ENCODE results near the gene PCNT.

Gene PCNT

GRCh38 chr21:46489162-46489663, 165.3 kb downstream of the PCNT start:
- peaks cover 15% of the 10 kb centered on the region for H3K36me3 ChIP-seq (ENCODE audit: control insufficient read depth, low read length)
- no peak for TF ChIP-seq EZH2phosphoT487 (IDR thresholded peaks at IDR 0.05; ENCODE audit: borderline replicate concordance, low read length)
- TF ChIP-seq, protein P1, sequence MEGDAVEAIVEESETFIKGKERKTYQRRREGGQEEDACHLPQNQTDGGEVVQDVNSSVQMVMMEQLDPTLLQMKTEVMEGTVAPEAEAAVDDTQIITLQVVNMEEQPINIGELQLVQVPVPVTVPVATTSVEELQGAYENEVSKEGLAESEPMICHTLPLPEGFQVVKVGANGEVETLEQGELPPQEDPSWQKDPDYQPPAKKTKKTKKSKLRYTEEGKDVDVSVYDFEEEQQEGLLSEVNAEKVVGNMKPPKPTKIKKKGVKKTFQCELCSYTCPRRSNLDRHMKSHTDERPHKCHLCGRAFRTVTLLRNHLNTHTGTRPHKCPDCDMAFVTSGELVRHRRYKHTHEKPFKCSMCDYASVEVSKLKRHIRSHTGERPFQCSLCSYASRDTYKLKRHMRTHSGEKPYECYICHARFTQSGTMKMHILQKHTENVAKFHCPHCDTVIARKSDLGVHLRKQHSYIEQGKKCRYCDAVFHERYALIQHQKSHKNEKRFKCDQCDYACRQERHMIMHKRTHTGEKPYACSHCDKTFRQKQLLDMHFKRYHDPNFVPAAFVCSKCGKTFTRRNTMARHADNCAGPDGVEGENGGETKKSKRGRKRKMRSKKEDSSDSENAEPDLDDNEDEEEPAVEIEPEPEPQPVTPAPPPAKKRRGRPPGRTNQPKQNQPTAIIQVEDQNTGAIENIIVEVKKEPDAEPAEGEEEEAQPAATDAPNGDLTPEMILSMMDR (IDR thresholded peaks at IDR 0.05; ENCODE audit: low read depth, low read length, poor library complexity, severe bottlenecking) = no peak

GRCh38 chr21:46489800-46490199, 165.8 kb downstream of the PCNT start:
- H4K20me1 ChIP-seq (ENCODE audit: control insufficient read depth, insufficient read depth, low read depth, low read length) = no peaks in the 10 kb centered on the region

More at GRCh38 chr21:46489162-46489663, 165.3 kb downstream of the PCNT start:
- Histone ChIP-seq H3K27ac (ENCODE audit: low read depth, low read length) (no peak overlapping the region), H3F3A (ENCODE audit: control insufficient read depth, insufficient read depth) (no peaks in the 10 kb centered on the region), H3K9me3 (ENCODE audit: control insufficient read depth, insufficient read depth, low read length) (no peaks in the 10 kb centered on the region), H4K20me1 (ENCODE audit: control insufficient read depth, insufficient read depth, low read depth, low read length) (no peaks in the 10 kb centered on the region), H3K4me1 (ENCODE audit: control insufficient read depth, low read length) (no peaks in the 10 kb centered on the region), H3K27me3 (ENCODE audit: control insufficient read depth, low read length) (no peaks in the 10 kb centered on the region), H3K4me2 (ENCODE audit: low read length) (no peak overlapping the region), H3K9me2 (replicated peaks; ENCODE audit: control insufficient read depth, low read length) (no peaks in the 10 kb centered on the region), H3K79me2 (ENCODE audit: control insufficient read depth, low read length) (no peaks in the 10 kb centered on the region), H3K4me3 (ENCODE audit: low read length) (no peak overlapping the region)

GRCh38 chr21:46491553-46491952, 167.6 kb downstream of the PCNT start:
- TF ChIP-seq, protein P1 (IDR thresholded peaks at IDR 0.05; ENCODE audit: low read depth, low read length, poor library complexity, severe bottlenecking) = no peak
- TF ChIP-seq EZH2phosphoT487 (IDR thresholded peaks at IDR 0.05; ENCODE audit: borderline replicate concordance, low read length) = no peak
- no peaks in the 10 kb centered on the region for H4K20me1 ChIP-seq (ENCODE audit: control insufficient read depth, insufficient read depth, low read depth, low read length)
- H3K27me3 ChIP-seq (ENCODE audit: control insufficient read depth, low read length) = no peaks in the 10 kb centered on the region
- no peaks in the 10 kb centered on the region for H3F3A ChIP-seq (ENCODE audit: control insufficient read depth, insufficient read depth)
- no peak overlapping the region for H3K4me3 ChIP-seq (ENCODE audit: low read length)
- H3K27ac ChIP-seq (ENCODE audit: low read depth, low read length) = no peak overlapping the region
- H3K9me3 ChIP-seq (ENCODE audit: control insufficient read depth, insufficient read depth, low read length) = no peaks in the 10 kb centered on the region
- no peaks in the 10 kb centered on the region for H3K9me2 ChIP-seq (replicated peaks; ENCODE audit: control insufficient read depth, low read length)
- H3K79me2 ChIP-seq (ENCODE audit: control insufficient read depth, low read length) = no peaks in the 10 kb centered on the region
- H3K36me3 ChIP-seq (ENCODE audit: control insufficient read depth, low read length) = peaks cover 14% of the 10 kb centered on the region
- no peak overlapping the region for H3K4me2 ChIP-seq (ENCODE audit: low read length)
- no peaks in the 10 kb centered on the region for H3K4me1 ChIP-seq (ENCODE audit: control insufficient read depth, low read length)

More at GRCh38 chr21:46489800-46490199, 165.8 kb downstream of the PCNT start:
- Histone ChIP-seq H3K4me1 (ENCODE audit: control insufficient read depth, low read length) (no peaks in the 10 kb centered on the region), H3K4me3 (ENCODE audit: low read length) (no peak overlapping the region), H3K36me3 (ENCODE audit: control insufficient read depth, low read length) (peaks cover 18% of the 10 kb centered on the region), H3K4me2 (ENCODE audit: low read length) (no peak overlapping the region), H3K9me3 (ENCODE audit: control insufficient read depth, insufficient read depth, low read length) (no peaks in the 10 kb centered on the region), H3K27ac (ENCODE audit: low read depth, low read length) (no peak overlapping the region), H3K79me2 (ENCODE audit: control insufficient read depth, low read length) (no peaks in the 10 kb centered on the region), H3K27me3 (ENCODE audit: control insufficient read depth, low read length) (no peaks in the 10 kb centered on the region), H3F3A (ENCODE audit: control insufficient read depth, insufficient read depth) (no peaks in the 10 kb centered on the region), H3K9me2 (replicated peaks; ENCODE audit: control insufficient read depth, low read length) (no peaks in the 10 kb centered on the region)
- TF ChIP-seq, protein P1 (IDR thresholded peaks at IDR 0.05; ENCODE audit: low read depth, low read length, poor library complexity, severe bottlenecking) = no peak
- no peak for TF ChIP-seq EZH2phosphoT487 (IDR thresholded peaks at IDR 0.05; ENCODE audit: borderline replicate concordance, low read length)

All from DOHH2 (cell line).